ENCODE data around the gene LRRC4B.

Gene LRRC4B

GRCh38 chr19:50522881-50523280 is 45.4 kb downstream of the LRRC4B start:
- no peak for DNase-seq (ENCODE audit: low read depth)

DNA sequence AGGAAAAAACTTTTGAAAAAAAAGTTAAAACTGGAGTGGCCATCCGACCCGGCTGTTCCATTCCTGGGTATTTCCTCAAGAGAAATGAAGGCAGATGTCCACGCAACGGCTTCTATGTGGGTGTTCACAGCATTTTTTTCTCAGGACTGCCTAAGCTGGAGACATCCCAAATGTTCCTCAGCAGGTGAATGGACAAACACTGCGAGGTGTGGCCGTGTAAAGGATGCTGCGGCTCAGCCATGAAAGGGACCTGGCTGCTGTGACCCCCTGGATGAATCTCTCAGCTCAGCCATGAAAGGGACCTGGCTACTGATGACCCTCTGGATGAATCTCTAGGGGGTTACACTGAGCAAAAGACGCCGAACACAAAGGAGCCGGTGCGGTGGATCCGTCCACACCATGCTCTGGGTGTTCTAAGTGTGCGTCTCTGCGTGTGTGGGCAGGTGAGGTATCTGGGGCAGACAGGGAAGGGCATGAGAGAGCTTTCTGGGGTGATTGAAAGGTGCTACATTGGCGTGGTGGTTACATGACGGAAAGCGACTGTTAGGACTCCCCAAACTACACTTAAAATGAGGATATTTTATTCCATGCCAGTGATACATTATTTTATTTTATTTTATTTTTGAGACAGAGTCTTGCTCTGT is 47.3 kb downstream of the LRRC4B start:
- no peak for DNase-seq (ENCODE audit: low read depth)

- DNase-seq (ENCODE audit: low read depth): no peak
Observed at GRCh38 chr19:50519006-50519575, 49.1 kb downstream of the LRRC4B start.

GRCh38 chr19:50518091-50519005 is 49.9 kb downstream of the LRRC4B start:
- DNase-seq (ENCODE audit: low read depth): no peak

DNA sequence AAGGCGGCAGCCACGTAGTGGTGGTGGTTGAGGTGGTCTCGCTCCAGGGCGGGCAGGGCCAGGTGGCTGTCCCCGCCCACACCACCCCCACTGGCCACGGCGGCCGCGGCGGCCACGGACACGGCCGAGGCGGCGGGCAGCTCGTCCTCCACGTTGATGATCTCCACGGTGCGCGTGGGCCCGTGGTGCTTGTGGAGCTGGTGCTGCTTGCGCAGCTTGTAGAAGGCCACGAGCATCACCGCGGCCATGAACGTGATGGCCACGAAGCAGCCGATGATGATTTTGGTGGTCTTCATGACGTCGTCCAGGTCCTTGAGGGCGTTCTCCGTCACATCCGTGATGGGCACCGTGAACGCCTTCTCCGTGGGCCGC is 50.5 kb downstream of the LRRC4B start:
- DNase-seq (ENCODE audit: low read depth): no peak

DNA sequence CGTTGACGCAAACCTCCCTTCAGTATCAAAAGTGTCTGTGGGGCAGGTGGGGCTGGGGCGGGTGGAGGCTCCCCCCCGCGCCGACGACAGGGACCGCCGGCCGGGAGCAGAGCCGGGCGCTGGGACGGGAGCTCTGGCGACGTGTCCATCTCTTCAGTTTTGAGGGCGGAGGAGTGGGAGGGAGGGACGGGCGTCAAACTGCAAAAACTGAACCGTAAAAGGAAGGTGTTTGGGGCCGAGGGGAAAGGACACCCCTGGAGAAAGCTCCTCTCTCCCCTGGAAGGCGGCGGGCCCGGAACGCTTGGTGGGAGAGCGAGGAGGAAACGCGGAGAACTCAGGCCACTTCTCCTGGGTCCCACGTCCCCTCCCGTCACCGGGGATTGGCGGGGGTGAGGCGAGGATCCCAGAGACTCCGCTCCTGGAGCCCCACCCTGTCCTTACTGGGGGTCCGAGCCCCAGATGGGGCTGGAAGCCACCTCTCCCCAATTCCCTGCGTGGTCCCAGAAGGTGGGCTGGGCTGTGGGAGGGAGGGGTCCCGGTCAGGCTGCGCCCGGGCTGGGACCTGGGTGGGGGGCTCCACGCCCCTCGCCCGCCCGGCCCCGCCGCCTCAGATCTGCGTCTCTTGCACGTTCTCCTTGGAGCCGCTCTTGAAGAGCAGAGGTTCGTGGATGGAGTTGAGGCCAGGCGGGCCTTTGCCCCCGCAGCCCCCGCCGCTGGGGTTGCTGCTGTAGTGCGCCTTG is 51.1 kb downstream of the LRRC4B start:
- no peak for DNase-seq (ENCODE audit: low read depth)

GRCh38 chr19:50516456-50516855 is 51.8 kb downstream of the LRRC4B start:
- DNase-seq (ENCODE audit: low read depth): no peak

- DNase-seq (ENCODE audit: low read depth): no peak
Observed at GRCh38 chr19:50515168-50515561, 53.1 kb downstream of the LRRC4B start.

- DNase-seq (ENCODE audit: low read depth): no peak
Observed at GRCh38 chr19:50514346-50515167, 53.7 kb downstream of the LRRC4B start.

GRCh38 chr19:50513746-50514345 is 54.4 kb downstream of the LRRC4B start, which contains the start of gene ASPDH:
Gene ASPDH, minus strand, starts transcription at chr19:50513913. Its CDS starts 90 bp downstream, at chr19:50513823.
- DNase-seq (ENCODE audit: low read depth): no peak

GRCh38 chr19:50512999-50513745 is 55.1 kb downstream of the LRRC4B start:
- no peak for DNase-seq (ENCODE audit: low read depth)

DNA sequence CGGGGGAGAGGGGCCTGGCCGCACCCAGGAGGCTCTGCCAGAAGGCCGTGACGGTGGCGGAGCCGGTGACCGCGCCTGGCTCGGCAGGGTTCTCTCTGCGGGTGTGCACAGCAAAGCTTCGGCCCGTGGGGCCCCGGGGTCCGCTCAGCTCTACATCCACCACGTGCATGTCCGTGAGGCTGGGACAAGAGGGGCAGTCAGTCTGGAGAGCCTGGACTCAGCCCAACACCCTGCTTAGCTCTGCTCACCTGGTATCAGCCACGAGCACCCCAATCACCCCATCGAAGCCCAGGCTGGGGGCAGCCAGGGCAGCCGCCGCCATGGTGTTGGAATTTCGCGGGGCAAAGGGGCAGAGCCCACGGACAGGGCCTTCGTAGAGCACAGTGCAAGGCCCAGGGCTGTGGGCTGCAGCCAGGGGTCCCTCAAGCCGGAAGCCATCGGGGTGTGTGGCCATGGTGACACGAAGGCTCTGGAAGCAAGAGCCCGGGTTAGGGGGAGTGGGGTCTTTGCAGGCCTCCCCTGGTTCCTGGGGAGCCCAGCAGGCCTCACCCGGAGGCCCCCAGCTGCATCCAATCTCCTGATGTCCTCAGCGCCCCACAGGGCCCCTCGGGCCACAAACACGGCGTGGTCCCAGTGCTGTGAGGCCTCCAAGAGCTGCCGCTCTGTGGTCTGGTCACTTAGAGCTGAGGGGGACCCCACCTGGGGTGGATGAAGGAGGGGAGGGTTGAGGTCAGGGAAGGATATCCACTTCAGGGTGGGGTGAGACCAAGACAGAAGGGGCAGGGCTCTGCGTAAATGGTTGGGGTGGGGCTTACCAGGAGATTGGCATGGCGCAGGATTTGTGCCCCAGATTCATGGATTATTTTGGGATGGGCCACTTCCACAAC is 55.9 kb downstream of the LRRC4B start:
- DNase-seq (ENCODE audit: low read depth): no peak

DNA sequence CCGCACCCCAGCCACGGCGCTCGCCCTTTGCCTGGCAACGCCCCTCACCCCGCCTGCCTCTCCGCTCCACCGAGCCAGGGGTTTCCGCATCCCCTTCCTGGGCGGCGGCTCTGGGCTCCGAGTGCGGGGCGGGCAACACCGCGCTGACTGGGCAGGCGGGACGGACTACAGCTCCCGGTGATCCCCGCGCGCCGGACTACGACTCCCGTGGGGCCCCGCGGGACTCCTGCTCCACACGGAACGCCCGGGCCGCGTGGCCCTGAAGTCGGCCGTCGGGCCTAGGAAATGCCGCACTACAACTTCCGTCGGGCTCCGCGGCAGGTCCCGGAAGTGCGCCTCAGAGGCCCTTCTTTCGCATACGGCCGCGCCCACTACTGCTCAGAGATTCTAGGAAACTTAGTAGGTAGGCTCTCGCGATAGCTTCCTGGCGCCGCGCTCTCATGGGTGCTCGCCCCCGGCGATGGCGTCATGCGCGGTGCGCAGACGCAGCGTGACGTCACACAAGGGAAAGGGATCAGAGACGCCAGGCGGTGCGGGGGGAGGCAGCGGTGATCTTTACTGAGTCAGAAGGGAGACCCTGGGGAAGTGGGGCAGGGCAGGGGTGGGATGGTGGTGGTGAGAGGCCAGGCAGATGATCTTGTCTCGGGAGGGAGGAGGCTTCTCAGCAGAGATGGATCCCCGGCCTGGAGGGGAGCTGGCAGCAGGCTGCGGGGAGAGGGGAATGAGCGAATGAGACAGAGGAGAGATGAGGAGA is 57.0 kb downstream of the LRRC4B start, which contains the start of gene JOSD2:
Gene JOSD2 (minus strand): TSS at position 123 of the 754 bp plus-strand sequence. CDS start 760 bp downstream, outside the sequence.
- peak; percentile 99 for DNase-seq (ENCODE audit: low read depth)

DNA sequence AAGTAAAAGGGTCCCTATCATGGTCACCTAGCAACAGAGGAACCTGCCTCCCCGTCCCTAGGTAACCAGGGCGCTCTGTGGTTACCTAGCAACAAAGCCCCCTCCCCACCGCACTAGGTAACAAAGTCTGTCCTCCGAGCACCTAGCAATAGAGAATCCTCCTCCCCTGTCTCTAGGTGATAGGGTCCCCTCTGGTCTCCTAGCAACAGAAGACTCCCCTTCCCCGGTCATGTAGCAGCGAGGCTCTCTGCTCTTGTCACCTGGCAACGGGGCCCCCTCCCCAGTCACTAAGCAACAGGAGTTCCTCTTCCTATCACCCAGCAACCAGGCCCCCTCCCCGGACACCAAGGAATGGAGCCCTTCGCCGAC is 57.6 kb downstream of the LRRC4B start:
- DNase-seq (ENCODE audit: low read depth): no peak

- no peak for DNase-seq (ENCODE audit: low read depth)
Observed at GRCh38 chr19:50510121-50510670, 58.0 kb downstream of the LRRC4B start.

- no peak for DNase-seq (ENCODE audit: low read depth)
Observed at GRCh38 chr19:50509366-50509765, 58.9 kb downstream of the LRRC4B start.

GRCh38 chr19:50508843-50509190 is 59.4 kb downstream of the LRRC4B start:
- DNase-seq (ENCODE audit: low read depth): no peak

DNA sequence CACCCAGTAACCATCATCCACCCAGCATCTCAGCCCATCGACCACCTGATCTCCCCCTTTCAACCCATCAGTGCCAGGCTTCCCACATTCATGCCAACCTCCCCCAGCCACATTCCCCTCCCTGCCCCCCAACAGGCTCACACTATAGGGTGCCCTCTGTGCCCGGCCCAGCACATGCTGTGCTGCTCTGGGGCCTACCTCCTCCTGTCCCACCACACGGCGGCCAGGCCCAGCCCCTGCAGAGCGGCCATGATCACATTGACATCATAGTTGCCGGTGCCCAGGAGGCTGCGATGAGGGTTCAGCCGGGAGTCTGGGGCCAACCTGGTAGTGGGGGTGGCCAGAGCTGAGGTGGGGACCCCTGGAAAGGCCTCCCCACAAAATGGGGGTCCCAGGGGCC is 60.9 kb downstream of the LRRC4B start:
- no peak for DNase-seq (ENCODE audit: low read depth)
